Glutamatergic neuron (in vitro differentiated cells): ENCODE results near the gene ZFR2. TPM values are rescaled to one million over a fixed set of nuclear protein-coding genes. Genes with fewer than 3 reads are reported as not detected.

ENCODE experiments used
- DNase-seq: peaks from one replicate; pipeline ENCODE4 v3.0.0; 2022
- H3K27ac Mint-ChIP-seq: one replicate; pipeline ENCODE4 v1.8.0; 2020; ENCODE audit warnings: mild to moderate bottlenecking, mixed read lengths, inconsistent platforms; ENCODE audit not compliant: unreplicated experiment
- H3K27me3 Mint-ChIP-seq: one replicate; pipeline ENCODE4 v1.8.0; 2020; ENCODE audit warnings: mild to moderate bottlenecking, moderate library complexity, mixed read lengths, inconsistent platforms; ENCODE audit not compliant: unreplicated experiment
- H3K36me3 Mint-ChIP-seq: one replicate; pipeline ENCODE4 v1.8.0; 2020; ENCODE audit warnings: mild to moderate bottlenecking, mixed read lengths, inconsistent platforms; ENCODE audit not compliant: unreplicated experiment
- H3K4me1 Mint-ChIP-seq: one replicate; pipeline ENCODE4 v1.8.0; 2020; ENCODE audit warnings: mild to moderate bottlenecking, low read depth, mixed read lengths, inconsistent platforms; ENCODE audit not compliant: unreplicated experiment
- H3K4me3 Mint-ChIP-seq: one replicate; pipeline ENCODE4 v1.8.0; 2020; ENCODE audit warnings: mild to moderate bottlenecking, mixed read lengths, inconsistent platforms; ENCODE audit not compliant: unreplicated experiment
- H3K9me3 Mint-ChIP-seq: one replicate; pipeline ENCODE4 v1.8.0; 2020; ENCODE audit warnings: mild to moderate bottlenecking, moderate library complexity, mixed read lengths, inconsistent platforms; ENCODE audit not compliant: unreplicated experiment
- CTCF ChIP-seq: fragments of 200-600 bp; sonication (generic); IDR thresholded peaks from one replicate; pipeline ENCODE4 v1.5.0; 2021; ENCODE audit not compliant: partially characterized antibody, unreplicated experiment
- total RNA-seq: library from RNA; stranded (reverse); fragmentation: NEBNext Ultra II Directional; extraction: Animal tissue kit (Norgen Biotek cat#: 25700); gene quantifications from one replicate; pipeline ENCODE4 v1.2.1, GENCODE V29; 2021; ENCODE audit not compliant: unreplicated experiment

Gene ZFR2
- total RNA-seq, 1 donor from 2014 or later = 8.9 TPM

- no peak for DNase-seq
- Mint-ChIP-seq H3K36me3 (peaks cover 12% of the 10 kb centered on the region), H3K4me1 (no peaks in the 10 kb centered on the region), H3K27me3 (peaks cover 2% of the 10 kb centered on the region), H3K9me3 (no peaks in the 10 kb centered on the region), H3K4me3 (no peak overlapping the region), H3K27ac (no peak overlapping the region)
- no peak for TF ChIP-seq CTCF
Measured at GRCh38 chr19:3893509-3894179, 24.8 kb upstream of the ZFR2 start.

- no peaks in the 10 kb centered on the region for H3K4me1 Mint-ChIP-seq
- no peak overlapping the region for H3K27ac Mint-ChIP-seq
- H3K36me3 Mint-ChIP-seq = peaks cover 5% of the 10 kb centered on the region
- no peak for TF ChIP-seq CTCF
- DNase-seq = no peak
- H3K9me3 Mint-ChIP-seq = peaks cover 2% of the 10 kb centered on the region
- no peak overlapping the region for H3K4me3 Mint-ChIP-seq
- H3K27me3 Mint-ChIP-seq = peaks cover 2% of the 10 kb centered on the region
Measured at GRCh38 chr19:3890591-3890990, 21.8 kb upstream of the ZFR2 start.

- H3K9me3 Mint-ChIP-seq = peaks cover 7% of the 10 kb centered on the region
- DNase-seq = no peak
- H3K27me3 Mint-ChIP-seq = peaks cover 7% of the 10 kb centered on the region
- no peaks in the 10 kb centered on the region for H3K36me3 Mint-ChIP-seq
- H3K4me3 Mint-ChIP-seq = peak overlapping the region; percentile 97
- peak overlapping the region; percentile 99 for H3K27ac Mint-ChIP-seq
- H3K4me1 Mint-ChIP-seq = peaks cover 2% of the 10 kb centered on the region
- TF ChIP-seq CTCF = no peak
Measured at GRCh38 chr19:3882041-3882384, 13.2 kb upstream of the ZFR2 start.

GRCh38 chr19:3881272-3882040, 12.6 kb upstream of the ZFR2 start:
- peak overlapping the region; percentile 99 for H3K27ac Mint-ChIP-seq
- peak; percentile 67 for DNase-seq

More at GRCh38 chr19:3881272-3882040, 12.6 kb upstream of the ZFR2 start:
- peaks cover 2% of the 10 kb centered on the region for H3K4me1 Mint-ChIP-seq
- peaks cover 7% of the 10 kb centered on the region for H3K27me3 Mint-ChIP-seq
- no peak for TF ChIP-seq CTCF
- H3K36me3 Mint-ChIP-seq = no peaks in the 10 kb centered on the region
- H3K4me3 Mint-ChIP-seq = peak overlapping the region; percentile 97
- H3K9me3 Mint-ChIP-seq = peaks cover 7% of the 10 kb centered on the region
